PC-9 (cell line): ENCODE measurements around the gene MSI2. TPM values are rescaled to one million over a fixed set of nuclear protein-coding genes. Genes with fewer than 3 reads are reported as not detected.

Source experiments
- BruUV-seq: library from RNA; stranded (reverse); fragments of 400-500 nt; replicated peaks from 2 replicates; lab custom pipeline; 2021; lab: Mats Ljungman, UMichigan
- CTCF ChIA-PET: fragments of 300-600 bp; sonication (Branson Sonifier 250); formaldehyde crosslinking; loops from one replicate; lab custom pipeline; 2022; ENCODE audit warnings: antibody characterized with exemption; lab: Charles Lee
- POLR2A ChIA-PET: fragments of 300-600 bp; sonication (Branson Sonifier 250); formaldehyde crosslinking; loops from one replicate; lab custom pipeline; 2022; ENCODE audit warnings: antibody characterized with exemption; ENCODE audit not compliant: unreplicated experiment; lab: Charles Lee
- DNase-seq, 2 experiments: peaks; one replicate each; pipeline versions ENCODE4 v3.0.0 to v3.0.0-alpha.2; 2015 to 2022; ENCODE audit warnings: mixed read lengths in 1 of 2
- H2AFZ ChIP-seq: fragments of 200-600 bp; sonication (generic); 2 replicates; pipeline ENCODE4 v1.8.1; 2017; ENCODE audit warnings: antibody characterized with exemption
- H3F3A ChIP-seq: fragments of 200-600 bp; sonication (generic); 2 replicates; pipeline ENCODE4 v1.8.1; 2017; ENCODE audit warnings: antibody characterized with exemption, mild to moderate bottlenecking, low read depth; ENCODE audit not compliant: insufficient read depth
- H3K27ac ChIP-seq: fragments of 200-600 bp; sonication (generic); 2 replicates; pipeline ENCODE4 v1.6.1; 2016; ENCODE audit warnings: mixed run types
- H3K27me3 ChIP-seq: fragments of 200-600 bp; sonication (generic); 2 replicates; pipeline ENCODE4 v1.6.1; 2016; ENCODE audit warnings: low read depth, mixed run types; ENCODE audit not compliant: insufficient read depth
- H3K36me3 ChIP-seq: fragments of 200-600 bp; sonication (generic); 2 replicates; pipeline ENCODE4 v1.6.1; 2016; ENCODE audit warnings: low read depth, mixed run types
- H3K4me1 ChIP-seq: fragments of 200-600 bp; sonication (generic); replicated peaks from 2 replicates; pipeline ENCODE4 v1.6.1; 2016; ENCODE audit warnings: mixed run types; ENCODE audit not compliant: insufficient read depth
- H3K4me2 ChIP-seq: fragments of 200-600 bp; sonication (generic); 2 replicates; pipeline ENCODE4 v1.6.1; 2017; ENCODE audit warnings: mixed run types
- H3K4me3 ChIP-seq: fragments of 200-600 bp; sonication (generic); 2 replicates; pipeline ENCODE4 v1.6.1; 2016; ENCODE audit warnings: mixed run types
- H3K79me2 ChIP-seq: fragments of 200-600 bp; sonication (generic); 2 replicates; pipeline ENCODE4 v1.6.1; 2017; ENCODE audit warnings: low read depth, mixed run types
- H3K9me2 ChIP-seq: fragments of 200-600 bp; sonication (generic); 2 replicates; pipeline ENCODE4 v1.8.1; 2017; ENCODE audit warnings: mild to moderate bottlenecking; ENCODE audit not compliant: insufficient read depth
- H3K9me3 ChIP-seq: fragments of 200-600 bp; sonication (generic); 2 replicates; pipeline ENCODE4 v1.8.1; 2016; ENCODE audit warnings: low read depth; ENCODE audit not compliant: insufficient read depth
- H4K20me1 ChIP-seq: fragments of 200-600 bp; sonication (generic); 2 replicates; pipeline ENCODE4 v1.8.1; 2017; ENCODE audit not compliant: insufficient read depth
- CTCF ChIP-seq: fragments of 200-600 bp; sonication (generic); conservative IDR thresholded peaks from 2 replicates; pipeline ENCODE4 v1.6.1; 2017; ENCODE audit warnings: mixed run types, antibody characterized with exemption, mild to moderate bottlenecking, moderate library complexity
- EZH2 ChIP-seq: fragments of 200-600 bp; sonication (generic); IDR thresholded peaks from 2 replicates; pipeline ENCODE4 v1.8.0; 2017; ENCODE audit warnings: antibody characterized with exemption, low read depth
- intact Hi-C: fragments of 100-400 bp; cut with micrococcal nuclease; formaldehyde crosslinking; loops from one replicate; pipeline ENCODE4 v1.10.0; 2022; ENCODE audit not compliant: unreplicated experiment
- total RNA-seq: library from RNA; stranded (reverse); gene quantifications from 2 replicates; pipeline ENCODE4 v1.2.3, GENCODE V29; 2021

MSI2 gene
- total RNA-seq, 1 experiment from 2014 or later, result 15.7 TPM

- no peaks in the 10 kb centered on the region for H3K9me3 ChIP-seq
- no peaks in the 10 kb centered on the region; the same call in 1 of the 2 replicates for H3K4me1 ChIP-seq
- H4K20me1 ChIP-seq, result no peaks in the 10 kb centered on the region
- no peaks in the 10 kb centered on the region for H3F3A ChIP-seq
- CTCF ChIA-PET, result no interaction called here
- peaks cover 22% of the 10 kb centered on the region; the same call in 1 of the 2 replicates for H3K27me3 ChIP-seq
- H3K27ac ChIP-seq, result no peak overlapping the region
- H3K9me2 ChIP-seq, result no peaks in the 10 kb centered on the region
- intact Hi-C loops, result no loop called here
- no peak; the same call in 1 of the 2 replicates for TF ChIP-seq CTCF
- no peaks in the 10 kb centered on the region for H3K79me2 ChIP-seq
- H3K4me3 ChIP-seq, result no peak overlapping the region
- H2AFZ ChIP-seq, result no peak overlapping the region
- BruUV-seq, result no TSS peak
- H3K36me3 ChIP-seq, result no peaks in the 10 kb centered on the region
- POLR2A ChIA-PET, result no interaction called here
- H3K4me2 ChIP-seq, result no peak overlapping the region
- DNase-seq, result peak; percentile 6 to 62
Measured at GRCh38 chr17:57440522-57441269, 184.4 kb downstream of the MSI2 start.

- no peaks in the 10 kb centered on the region for H3K9me3 ChIP-seq
- H4K20me1 ChIP-seq, result no peaks in the 10 kb centered on the region
- H3K4me1 ChIP-seq, result no peaks in the 10 kb centered on the region; the same call in 1 of the 2 replicates
- no peaks in the 10 kb centered on the region for H3F3A ChIP-seq
- H3K4me2 ChIP-seq, result no peak overlapping the region
- no peaks in the 10 kb centered on the region for H3K36me3 ChIP-seq
- no peak overlapping the region for H3K27ac ChIP-seq
- H2AFZ ChIP-seq, result no peak overlapping the region
- DNase-seq, result no peak
- peaks cover 27% of the 10 kb centered on the region; the same call in 1 of the 2 replicates for H3K27me3 ChIP-seq
- intact Hi-C loops, result no loop called here
- no peak overlapping the region for H3K4me3 ChIP-seq
- TF ChIP-seq EZH2 (no peak), CTCF (no peak)
- no peaks in the 10 kb centered on the region for H3K79me2 ChIP-seq
- CTCF ChIA-PET, result no interaction called here
- no peaks in the 10 kb centered on the region for H3K9me2 ChIP-seq
- BruUV-seq, result no TSS peak
- POLR2A ChIA-PET, result no interaction called here
Measured at GRCh38 chr17:57441270-57441600, 184.9 kb downstream of the MSI2 start.

GRCh38 chr17:57442401-57442823 lies 186.1 kb downstream of the MSI2 start:
- no peaks in the 10 kb centered on the region for H3K79me2 ChIP-seq
- no peaks in the 10 kb centered on the region for H4K20me1 ChIP-seq
- H3K4me2 ChIP-seq, result no peak overlapping the region
- H3K9me2 ChIP-seq, result no peaks in the 10 kb centered on the region
- TF ChIP-seq EZH2, result no peak
- TF ChIP-seq CTCF, result no peak
- DNase-seq, result no peak
- H3K27me3 ChIP-seq, result peaks cover 29% of the 10 kb centered on the region; the same call in 1 of the 2 replicates
- no peaks in the 10 kb centered on the region; the same call in 1 of the 2 replicates for H3K4me1 ChIP-seq
- H3K4me3 ChIP-seq, result no peak overlapping the region
- no TSS peak for BruUV-seq
- no peaks in the 10 kb centered on the region for H3F3A ChIP-seq
- intact Hi-C loops, result no loop called here
- H3K9me3 ChIP-seq, result no peaks in the 10 kb centered on the region
- ChIA-PET CTCF (no interaction called here), POLR2A (no interaction called here)
- no peak overlapping the region for H2AFZ ChIP-seq
- no peaks in the 10 kb centered on the region for H3K36me3 ChIP-seq
- no peak overlapping the region for H3K27ac ChIP-seq
